ENCODE results near the gene CSNK1G1. TPM values are rescaled to one million over a fixed set of nuclear protein-coding genes. Genes with fewer than 3 reads are reported as not detected.
A peak's percentile ranks its signal among the peaks of the same experiment; 100 is the strongest.

Gene CSNK1G1
- polyA plus RNA-seq, 1 of the 3 experiments (the other 2 are of a cell fraction) = 10.2 TPM

GRCh38 chr15:64386291-64386690 lies 30.3 kb upstream of the CSNK1G1 start (continued):
- no peak for TF ChIP-seq USF1 (IDR thresholded peaks at IDR 0.05; ENCODE audit: borderline replicate concordance, low read depth)
- no peak for TF ChIP-seq JUND (IDR thresholded peaks at IDR 0.05)
- TF ChIP-seq GATA2 (CRISPR knock-in tag; IDR thresholded peaks at IDR 0.05) = no peak

DNA sequence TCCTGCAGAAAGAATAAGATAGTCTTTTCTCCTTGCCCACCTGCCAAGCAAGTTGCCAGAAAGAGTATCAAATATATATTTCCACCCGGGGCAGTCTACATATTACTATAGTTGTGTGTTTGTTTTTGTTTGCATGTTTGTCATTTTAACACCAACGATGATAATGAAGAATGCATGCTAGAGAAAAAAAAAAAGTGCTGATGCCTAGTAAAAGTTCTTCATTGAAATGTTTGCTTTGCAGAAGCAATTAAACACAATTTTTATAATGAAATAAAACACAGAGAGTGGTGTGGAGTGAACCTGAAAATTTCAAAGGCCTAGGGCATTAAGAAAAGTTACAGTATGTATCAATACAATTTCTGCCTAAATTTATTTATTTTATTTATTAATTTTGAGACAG lies 27.8 kb upstream of the CSNK1G1 start:
- Histone ChIP-seq H3K9ac (no peak overlapping the region), H2AFZ (ENCODE audit: low read depth) (no peak overlapping the region), H3K4me2 (no peak overlapping the region), H3K27me3 (ENCODE audit: insufficient read depth) (no peaks in the 10 kb centered on the region), H3K79me2 (ENCODE audit: insufficient read depth) (peaks cover 33% of the 10 kb centered on the region), H3K9me2 (no peaks in the 10 kb centered on the region), H3K36me3 (replicated peaks in 1 of 2; ENCODE audit: control insufficient read depth in 1 of 2, insufficient read depth in 2 of 2, low read length in 1 of 2) (no peaks in the 10 kb centered on the region), H4K20me1 (ENCODE audit: insufficient read depth) (no peaks in the 10 kb centered on the region), H3K9me3 (no peaks in the 10 kb centered on the region), H3F3A (replicated peaks; ENCODE audit: insufficient read depth) (peaks cover 15% of the 10 kb centered on the region), H3K27ac (ENCODE audit: low read depth in 2 of 2, low read length in 1 of 2) (no peak overlapping the region), H3K4me1 (ENCODE audit: control insufficient read depth in 1 of 2, insufficient read depth in 2 of 2, low read depth in 1 of 2, low read length in 1 of 2) (peaks cover 4 to 7% of the 10 kb centered on the region in 2 experiments; a peak in 2 of 4 replicates), H3K4me3 (ENCODE audit: low read depth in 2 of 2, low read length in 1 of 2) (no peak overlapping the region)
- CTCF ChIA-PET = no interaction called here
- DNase-seq = no peak
- WGBS (ENCODE audit: low lambda C conversion rate) = 82% methylated on average over 2 of the region's 2 CpGs
- TF ChIP-seq SMC3 (IDR thresholded peaks at IDR 0.05; ENCODE audit: low read depth, low read length) = no peak
- TF ChIP-seq IRF3 (IDR thresholded peaks at IDR 0.05; ENCODE audit: low read depth, low read length) = no peak
- TF ChIP-seq, protein P1, sequence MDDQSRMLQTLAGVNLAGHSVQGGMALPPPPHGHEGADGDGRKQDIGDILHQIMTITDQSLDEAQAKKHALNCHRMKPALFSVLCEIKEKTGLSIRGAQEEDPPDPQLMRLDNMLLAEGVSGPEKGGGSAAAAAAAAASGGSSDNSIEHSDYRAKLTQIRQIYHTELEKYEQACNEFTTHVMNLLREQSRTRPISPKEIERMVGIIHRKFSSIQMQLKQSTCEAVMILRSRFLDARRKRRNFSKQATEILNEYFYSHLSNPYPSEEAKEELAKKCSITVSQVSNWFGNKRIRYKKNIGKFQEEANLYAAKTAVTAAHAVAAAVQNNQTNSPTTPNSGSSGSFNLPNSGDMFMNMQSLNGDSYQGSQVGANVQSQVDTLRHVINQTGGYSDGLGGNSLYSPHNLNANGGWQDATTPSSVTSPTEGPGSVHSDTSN (IDR thresholded peaks at IDR 0.05) = no peak
- TF ChIP-seq YY1 (IDR thresholded peaks at IDR 0.05; ENCODE audit: low read depth) = no peak
- TF ChIP-seq JUND (IDR thresholded peaks at IDR 0.05) = no peak
- POLR2A ChIA-PET = no interaction called here

DNA sequence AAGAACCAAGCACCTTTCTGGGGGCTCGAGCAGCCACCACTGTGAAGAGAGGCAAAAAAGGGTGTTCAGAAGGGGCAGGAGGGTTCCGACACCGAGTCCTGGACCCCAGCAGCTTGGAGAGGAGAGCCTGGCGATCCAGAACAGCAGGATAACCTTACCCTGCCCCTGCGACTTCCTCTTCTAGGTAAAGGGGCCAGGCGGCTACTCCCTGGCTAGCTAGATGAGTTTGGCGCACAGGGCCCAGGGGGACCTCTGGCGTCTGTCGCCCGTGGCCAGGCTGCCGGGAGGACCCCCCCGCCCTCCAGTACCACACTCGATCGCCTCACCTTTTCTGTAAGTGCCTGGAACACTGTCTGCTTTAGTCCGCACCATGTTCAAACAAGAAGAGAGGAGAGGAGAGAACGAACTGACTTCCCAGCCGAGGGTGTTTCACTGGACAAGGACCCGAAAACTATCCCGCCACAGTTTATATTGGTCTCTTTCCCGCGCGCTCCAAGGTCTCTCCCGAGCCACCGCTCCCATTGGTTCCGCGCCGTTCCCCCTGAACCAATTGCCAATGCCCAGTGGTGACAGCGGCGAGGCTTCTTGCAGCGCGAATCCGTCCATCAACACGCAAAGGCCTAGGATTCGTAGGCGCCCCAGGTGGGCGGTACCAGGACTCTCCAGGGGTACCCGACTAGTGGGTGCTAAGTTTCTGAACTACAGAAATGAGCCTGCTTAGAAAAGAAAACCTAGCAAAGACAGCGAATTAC lies 25.2 kb upstream of the CSNK1G1 start, which contains the start of gene PCLAF:
Gene PCLAF, minus strand, starts transcription at position 442 of the 752 bp plus-strand sequence. Its CDS starts 70 bp downstream, at position 372.
- no peaks in the 10 kb centered on the region for H3K9me3 ChIP-seq
- DNase-seq = peak; percentile 94
- H3K27me3 ChIP-seq (ENCODE audit: insufficient read depth) = no peaks in the 10 kb centered on the region
- H3K9ac ChIP-seq = peak within 1 kb of the TSS; percentile 80
- H3F3A ChIP-seq (replicated peaks; ENCODE audit: insufficient read depth) = peaks cover 19% of the 10 kb centered on the region
- peak within 1 kb of the TSS in 1 of 2 experiments; percentile 16; a peak in 1 of 4 replicates for H3K27ac ChIP-seq (ENCODE audit: low read depth in 2 of 2, low read length in 1 of 2)
- peaks cover 0 to 8% of the 10 kb centered on the region in 2 experiments for H3K36me3 ChIP-seq (replicated peaks in 1 of 2; ENCODE audit: control insufficient read depth in 1 of 2, insufficient read depth in 2 of 2, low read length in 1 of 2)
- peak within 1 kb of the TSS; percentile 58 to 84 for H3K4me3 ChIP-seq (ENCODE audit: low read depth in 2 of 2, low read length in 1 of 2)
- POLR2A ChIA-PET = no interaction called here
- H3K4me2 ChIP-seq = peak within 1 kb of the TSS; percentile 96
- CTCF ChIA-PET = no interaction called here
- peaks cover 3 to 12% of the 10 kb centered on the region in 2 experiments; a peak in 2 of 4 replicates for H3K4me1 ChIP-seq (ENCODE audit: control insufficient read depth in 1 of 2, insufficient read depth in 2 of 2, low read depth in 1 of 2, low read length in 1 of 2)
- 1% methylated on average over 35 of the region's 38 CpGs for WGBS (ENCODE audit: low lambda C conversion rate)
- peaks cover 34% of the 10 kb centered on the region for H3K79me2 ChIP-seq (ENCODE audit: insufficient read depth)
- H4K20me1 ChIP-seq (ENCODE audit: insufficient read depth) = no peaks in the 10 kb centered on the region
- H3K9me2 ChIP-seq = no peaks in the 10 kb centered on the region
- peak within 1 kb of the TSS; percentile 96 for H2AFZ ChIP-seq (ENCODE audit: low read depth)
- TF ChIP-seq MAX (IDR thresholded peaks at IDR 0.05; ENCODE audit: low read depth) (peak; percentile 32; the same call in 1 of the 2 replicates), IRF3 (IDR thresholded peaks at IDR 0.05; ENCODE audit: low read depth, low read length) (peak; percentile 94), TEAD4 (IDR thresholded peaks at IDR 0.05; ENCODE audit: borderline replicate concordance, insufficient read depth) (no peak), POLR2AphosphoS5 (IDR thresholded peaks at IDR 0.05; ENCODE audit: low read depth, low read length) (peak; percentile 88), SIN3A (IDR thresholded peaks at IDR 0.05; ENCODE audit: borderline replicate concordance, low read depth, low read length) (peak; percentile 93), TAF1 (IDR thresholded peaks at IDR 0.05; ENCODE audit: borderline replicate concordance, low read depth, low read length) (peak; percentile 56; the same call in 1 of the 2 replicates), RFX5 (IDR thresholded peaks at IDR 0.05; ENCODE audit: low read length) (peak; percentile 66), RXRA (IDR thresholded peaks at IDR 0.05; ENCODE audit: borderline replicate concordance, low read depth) (no peak), EZH2phosphoT487 (IDR thresholded peaks at IDR 0.05; ENCODE audit: borderline replicate concordance, low read depth) (no peak), RCOR1 (IDR thresholded peaks at IDR 0.05; ENCODE audit: low read length) (no peak)
- TF ChIP-seq, protein P1 (IDR thresholded peaks at IDR 0.05) = peak; percentile 99

Measured in SK-N-SH (cell line).